H9 (cell line): ENCODE results near the gene CIT. TPM values are rescaled to one million over a fixed set of nuclear protein-coding genes. Genes with fewer than 3 reads are reported as not detected.
A peak's percentile ranks its signal among the peaks of the same experiment; 100 is the strongest.

Experiments
- DNase-seq: peaks from one replicate; pipeline ENCODE4 v3.0.0-alpha.2; 2017
- H2AFZ ChIP-seq: one replicate; pipeline ENCODE4 v1.6.1; 2013; ENCODE audit warnings: mild to moderate bottlenecking, low read length, control low read depth, moderate library complexity
- H2AK5ac ChIP-seq: 2 replicates; pipeline ENCODE4 v1.6.1; 2013; ENCODE audit warnings: low read length, control low read depth, mixed read lengths; ENCODE audit not compliant: insufficient read length
- H2BK120ac ChIP-seq: one replicate; pipeline ENCODE4 v1.6.1; 2013; ENCODE audit warnings: low read depth, mild to moderate bottlenecking, low read length, control low read depth, inconsistent platforms; ENCODE audit not compliant: poor library complexity, severe bottlenecking
- H2BK12ac ChIP-seq: 2 replicates; pipeline ENCODE4 v1.6.1; 2013; ENCODE audit warnings: low read length, control low read depth, mixed read lengths, low read depth; ENCODE audit not compliant: insufficient read length
- H2BK15ac ChIP-seq: 2 replicates; pipeline ENCODE4 v1.6.1; 2013; ENCODE audit warnings: low read depth, low read length, control low read depth
- H2BK20ac ChIP-seq: one replicate; pipeline ENCODE4 v1.6.1; 2013; ENCODE audit warnings: low read depth, mild to moderate bottlenecking, low read length, control low read depth, inconsistent platforms; ENCODE audit not compliant: poor library complexity, severe bottlenecking
- H2BK5ac ChIP-seq: 2 replicates; pipeline ENCODE4 v1.6.1; 2013; ENCODE audit warnings: low read length, control low read depth, mixed read lengths; ENCODE audit not compliant: insufficient read length
- H3K14ac ChIP-seq: 2 replicates; pipeline ENCODE4 v1.6.1; 2013; ENCODE audit warnings: low read length, control low read depth; ENCODE audit not compliant: insufficient read depth
- H3K18ac ChIP-seq: 2 replicates; pipeline ENCODE4 v1.6.1; 2013; ENCODE audit warnings: low read depth, mild to moderate bottlenecking, mixed read lengths, low read length, control low read depth; ENCODE audit not compliant: insufficient read length
- H3K23ac ChIP-seq: 2 replicates; pipeline ENCODE4 v1.6.1; 2013; ENCODE audit warnings: low read length, control low read depth, mixed read lengths, low read depth; ENCODE audit not compliant: insufficient read length
- H3K23me2 ChIP-seq: 2 replicates; pipeline ENCODE4 v1.6.1; 2013; ENCODE audit warnings: low read depth, mild to moderate bottlenecking, mixed read lengths, low read length, control low read depth; ENCODE audit not compliant: insufficient read length, poor library complexity, severe bottlenecking
- H3K27ac ChIP-seq: 2 replicates; pipeline ENCODE4 v1.5.1; 2013; ENCODE audit warnings: low read length, control low read depth, mixed read lengths, low read depth; ENCODE audit not compliant: insufficient read length
- H3K27me3 ChIP-seq: 2 replicates; pipeline ENCODE4 v1.6.1; 2013; ENCODE audit warnings: low read length, control low read depth, inconsistent platforms; ENCODE audit not compliant: insufficient read depth
- H3K4ac ChIP-seq: 2 replicates; pipeline ENCODE4 v1.6.1; 2013; ENCODE audit warnings: low read depth, mild to moderate bottlenecking, control low read depth, inconsistent platforms, low read length, moderate library complexity
- H3K4me1 ChIP-seq: 2 replicates; pipeline ENCODE4 v1.6.1; 2013; ENCODE audit warnings: low read length, control low read depth, inconsistent platforms; ENCODE audit not compliant: insufficient read depth
- H3K4me2 ChIP-seq: 2 replicates; pipeline ENCODE4 v1.6.1; 2013; ENCODE audit warnings: low read length, control low read depth, mixed read lengths; ENCODE audit not compliant: insufficient read length, insufficient read depth
- H3K56ac ChIP-seq: 2 replicates; pipeline ENCODE4 v1.6.1; 2013; ENCODE audit warnings: low read depth, mild to moderate bottlenecking, mixed read lengths, low read length, control low read depth; ENCODE audit not compliant: insufficient read length
- H3K79me1 ChIP-seq: 2 replicates; pipeline ENCODE4 v1.6.1; 2013; ENCODE audit warnings: low read depth, mild to moderate bottlenecking, moderate library complexity, low read length, control low read depth, inconsistent platforms; ENCODE audit not compliant: insufficient read depth, poor library complexity, severe bottlenecking
- H3K79me2 ChIP-seq: 2 replicates; pipeline ENCODE4 v1.6.1; 2013; ENCODE audit warnings: low read length, control low read depth, inconsistent platforms; ENCODE audit not compliant: insufficient read depth
- H3K9ac ChIP-seq: 2 replicates; pipeline ENCODE4 v1.6.1; 2013; ENCODE audit warnings: low read length, control low read depth, mixed read lengths; ENCODE audit not compliant: insufficient read length; ENCODE audit errors: extremely low read depth
- H3K9me3 ChIP-seq: one replicate; pipeline ENCODE4 v1.6.1; 2013; ENCODE audit warnings: low read depth, low read length, inconsistent platforms; ENCODE audit not compliant: control insufficient read depth
- H3T11ph ChIP-seq: one replicate; pipeline ENCODE4 v1.6.1; 2013; ENCODE audit warnings: mild to moderate bottlenecking, low read length, control low read depth, inconsistent platforms
- H4K20me1 ChIP-seq: one replicate; pipeline ENCODE4 v1.6.1; 2013; ENCODE audit not compliant: control insufficient read depth, insufficient read length, insufficient read depth
- H4K5ac ChIP-seq: 2 replicates; pipeline ENCODE4 v1.6.1; 2013; ENCODE audit warnings: low read depth, mild to moderate bottlenecking, mixed read lengths, low read length, control low read depth; ENCODE audit not compliant: insufficient read length
- H4K8ac ChIP-seq: replicated peaks from 2 replicates; pipeline ENCODE4 v1.6.1; 2013; ENCODE audit warnings: low read length, control low read depth, mixed read lengths, low read depth; ENCODE audit not compliant: insufficient read length
- H4K91ac ChIP-seq: 2 replicates; pipeline ENCODE4 v1.6.1; 2013; ENCODE audit warnings: low read depth, mild to moderate bottlenecking, moderate library complexity, mixed read lengths, low read length, control low read depth; ENCODE audit not compliant: insufficient read length
- H3K27ac Mint-ChIP-seq, 3 experiments: 2 replicates in 2 of 3; 3 replicates in 1 of 3; pipeline ENCODE4 v1.8.0; 2020 to 2021; ENCODE audit warnings: mixed read lengths in 3 of 3, mild to moderate bottlenecking in 1 of 3, moderate library complexity in 1 of 3
- H3K27me3 Mint-ChIP-seq: 2 replicates; pipeline ENCODE4 v1.8.0; 2021; ENCODE audit warnings: low read depth, mild to moderate bottlenecking, moderate library complexity, mixed read lengths
- H3K36me3 Mint-ChIP-seq, 3 experiments: 2 replicates in 2 of 3; 3 replicates in 1 of 3; pipeline ENCODE4 v1.8.0; 2020 to 2021; ENCODE audit warnings: low read depth in 3 of 3, mixed read lengths in 3 of 3; ENCODE audit not compliant: insufficient read depth in 1 of 3
- H3K4me1 Mint-ChIP-seq, 2 experiments: 2 replicates each; pipeline ENCODE4 v1.8.0; 2020; ENCODE audit warnings: mixed read lengths in 2 of 2
- H3K4me3 Mint-ChIP-seq, 2 experiments: 2 replicates in 1 of 2; 3 replicates in 1 of 2; pipeline ENCODE4 v1.8.0; 2020 to 2021; ENCODE audit warnings: mild to moderate bottlenecking in 2 of 2, mixed read lengths in 2 of 2, moderate library complexity in 1 of 2
- H3K9me3 Mint-ChIP-seq, 2 experiments: 2 replicates in 1 of 2; 3 replicates in 1 of 2; pipeline ENCODE4 v1.8.0; 2020; ENCODE audit warnings: mild to moderate bottlenecking in 2 of 2, mixed read lengths in 2 of 2, moderate library complexity in 1 of 2
- WGBS: extraction: QIAGEN DNeasy Blood & Tissue Kit; methylation state at CpG from one replicate; pipeline ENCODE4 v1.1.7; 2013; ENCODE audit warnings: missing lambda C conversion rate, low lambda C conversion rate, mixed read lengths; ENCODE audit not compliant: insufficient read length; ENCODE audit errors: extremely low coverage; 5-methylcytosine and 5-hydroxymethylcytosine counted together
- total RNA-seq: library from RNA; stranded (reverse); gene quantifications from 2 replicates; pipeline ENCODE4 v1.2.1, GENCODE V29; 2021
- TF ChIP-seq, protein P1 (sequence below): fragments of 200-600 bp; sonication (generic); conservative IDR thresholded peaks from 3 replicates; pipeline ENCODE4 v1.8.0; 2021; ENCODE audit warnings: antibody characterized with exemption, mild to moderate bottlenecking

Gene CIT
- total RNA-seq, 1 experiment from 2014 or later: 55.3 TPM

DNA sequence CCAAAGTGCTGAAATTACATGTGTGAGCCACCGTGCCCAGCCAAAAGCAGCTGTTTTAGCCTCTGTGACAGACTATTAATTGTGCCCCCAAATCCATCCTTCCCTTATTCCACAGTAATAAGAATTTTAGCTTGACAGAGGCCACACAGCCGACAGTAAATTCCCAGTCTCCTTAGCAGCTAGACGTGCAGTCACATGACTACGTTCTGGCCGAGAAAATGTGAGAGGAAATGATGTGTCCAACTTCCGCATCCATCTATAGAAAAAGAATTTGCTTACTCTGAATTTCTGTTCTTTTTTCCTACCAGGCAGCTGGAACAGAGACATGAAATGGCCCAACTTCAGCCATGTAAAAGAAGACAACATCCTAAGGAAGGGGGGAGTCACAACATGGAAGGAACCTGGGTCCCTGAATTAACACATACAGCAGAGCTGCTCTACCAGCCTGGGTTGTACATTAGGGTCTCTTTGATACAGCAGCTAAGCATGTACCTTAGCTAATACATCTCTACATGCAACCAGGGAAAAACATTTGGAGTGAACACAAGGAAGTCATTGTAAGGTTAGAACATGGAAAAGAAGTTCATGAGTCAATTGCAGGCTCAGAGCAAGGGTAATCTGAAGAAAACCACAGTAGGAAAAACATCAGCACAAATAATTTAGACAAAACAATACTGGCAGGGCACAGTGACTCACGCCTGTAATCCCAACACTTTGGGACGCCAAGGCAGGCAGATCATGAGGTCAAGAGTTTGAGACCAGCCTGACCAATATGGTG, 35.5 kb downstream of the CIT start:
- Histone ChIP-seq H2BK120ac (no peak overlapping the region), H4K5ac (no peak overlapping the region), H2BK20ac (no peak overlapping the region), H3K27me3 (no peaks in the 10 kb centered on the region), H3K56ac (no peak overlapping the region), H2BK5ac (no peak overlapping the region), H3K79me1 (peaks cover 4% of the 10 kb centered on the region), H3K23ac (no peak overlapping the region), H4K91ac (no peak overlapping the region), H2BK15ac (no peak overlapping the region), H3K23me2 (no peaks in the 10 kb centered on the region), H3K4me1 (no peaks in the 10 kb centered on the region), H4K20me1 (no peaks in the 10 kb centered on the region), H3K4me2 (no peak overlapping the region), H3K9ac (no peak overlapping the region), H3K4ac (no peak overlapping the region), H3K79me2 (no peaks in the 10 kb centered on the region), H3K14ac (no peak overlapping the region), H3K18ac (no peak overlapping the region), H4K8ac (no peak overlapping the region), H2AK5ac (no peak overlapping the region), H3K9me3 (no peaks in the 10 kb centered on the region), H2BK12ac (no peak overlapping the region), H2AFZ (no peak overlapping the region), H3T11ph (no peak overlapping the region), H3K27ac (no peak overlapping the region)
- no peaks in the 10 kb centered on the region for H3K4me1 Mint-ChIP-seq
- TF ChIP-seq, protein P1, sequence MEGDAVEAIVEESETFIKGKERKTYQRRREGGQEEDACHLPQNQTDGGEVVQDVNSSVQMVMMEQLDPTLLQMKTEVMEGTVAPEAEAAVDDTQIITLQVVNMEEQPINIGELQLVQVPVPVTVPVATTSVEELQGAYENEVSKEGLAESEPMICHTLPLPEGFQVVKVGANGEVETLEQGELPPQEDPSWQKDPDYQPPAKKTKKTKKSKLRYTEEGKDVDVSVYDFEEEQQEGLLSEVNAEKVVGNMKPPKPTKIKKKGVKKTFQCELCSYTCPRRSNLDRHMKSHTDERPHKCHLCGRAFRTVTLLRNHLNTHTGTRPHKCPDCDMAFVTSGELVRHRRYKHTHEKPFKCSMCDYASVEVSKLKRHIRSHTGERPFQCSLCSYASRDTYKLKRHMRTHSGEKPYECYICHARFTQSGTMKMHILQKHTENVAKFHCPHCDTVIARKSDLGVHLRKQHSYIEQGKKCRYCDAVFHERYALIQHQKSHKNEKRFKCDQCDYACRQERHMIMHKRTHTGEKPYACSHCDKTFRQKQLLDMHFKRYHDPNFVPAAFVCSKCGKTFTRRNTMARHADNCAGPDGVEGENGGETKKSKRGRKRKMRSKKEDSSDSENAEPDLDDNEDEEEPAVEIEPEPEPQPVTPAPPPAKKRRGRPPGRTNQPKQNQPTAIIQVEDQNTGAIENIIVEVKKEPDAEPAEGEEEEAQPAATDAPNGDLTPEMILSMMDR: no peak
- no peak for DNase-seq
- H3K4me3 Mint-ChIP-seq: no peak overlapping the region
- H3K9me3 Mint-ChIP-seq: 0 out of 5 replicates have a peak, but pooled peaks cover 0 to 2% of the 10 kb centered on the region in 2 experiments
- no CpG with 5 or more reads among the region's 8 CpGs for WGBS
- H3K27me3 Mint-ChIP-seq: no peaks in the 10 kb centered on the region; the same call in 1 of the 2 replicates
- H3K36me3 Mint-ChIP-seq: peaks cover 31 to 73% (median 57%) of the 10 kb centered on the region in 3 experiments; a peak in 6 of 7 replicates
- H3K27ac Mint-ChIP-seq: peak overlapping the region in 1 of 3 experiments; percentile 17; a peak in 2 of 7 replicates
